Stimulated activated memory B cell treated with anti-CD40 and anti-IgM and Interleukin-4, amounts not matched to agents 10 μg/mL and 1 μg/mL and 100 μg/mL, for 72 hours (primary cell): ENCODE data around the gene ZBTB7C.

Experiments
- ATAC-seq: fragments of 150-1000 bp; cut with Tn5 transposase; 2 replicates; pipeline ENCODE4 v1.10.0; 2021
- H3K27ac Mint-ChIP-seq: one replicate; pipeline ENCODE4 v1.8.0; 2022; ENCODE audit warnings: mild to moderate bottlenecking, mixed read lengths
- H3K27me3 Mint-ChIP-seq: one replicate; pipeline ENCODE4 v1.8.0; 2022; ENCODE audit warnings: mixed read lengths
- H3K36me3 Mint-ChIP-seq: one replicate; pipeline ENCODE4 v1.8.0; 2022; ENCODE audit warnings: mixed read lengths
- H3K4me1 Mint-ChIP-seq: one replicate; pipeline ENCODE4 v1.8.0; 2022; ENCODE audit warnings: mixed read lengths
- H3K4me3 Mint-ChIP-seq: one replicate; pipeline ENCODE4 v1.8.0; 2022; ENCODE audit warnings: mild to moderate bottlenecking, moderate library complexity, mixed read lengths
- H3K9me3 Mint-ChIP-seq: one replicate; pipeline ENCODE4 v1.8.0; 2022; ENCODE audit warnings: mixed read lengths

Gene ZBTB7C

GRCh38 chr18:48335829-48336228 lies 73.4 kb downstream of the ZBTB7C start:
- peaks cover 12% of the 10 kb centered on the region for H3K27me3 Mint-ChIP-seq
- no peak overlapping the region for H3K4me3 Mint-ChIP-seq
- no peaks in the 10 kb centered on the region for H3K9me3 Mint-ChIP-seq
- H3K4me1 Mint-ChIP-seq, result no peaks in the 10 kb centered on the region
- H3K27ac Mint-ChIP-seq, result no peak overlapping the region
- H3K36me3 Mint-ChIP-seq, result no peaks in the 10 kb centered on the region
- ATAC-seq, result no peak

- Mint-ChIP-seq H3K36me3 (no peaks in the 10 kb centered on the region), H3K27me3 (peaks cover 12% of the 10 kb centered on the region), H3K4me3 (no peak overlapping the region), H3K27ac (no peak overlapping the region), H3K4me1 (no peaks in the 10 kb centered on the region), H3K9me3 (no peaks in the 10 kb centered on the region)
- ATAC-seq, result no peak
Measured at GRCh38 chr18:48334845-48335244, 74.3 kb downstream of the ZBTB7C start.

GRCh38 chr18:48333563-48333962 lies 75.6 kb downstream of the ZBTB7C start:
- ATAC-seq, result no peak
- Mint-ChIP-seq H3K27me3 (peaks cover 12% of the 10 kb centered on the region), H3K27ac (no peak overlapping the region), H3K36me3 (no peaks in the 10 kb centered on the region), H3K4me1 (no peaks in the 10 kb centered on the region), H3K4me3 (no peak overlapping the region), H3K9me3 (no peaks in the 10 kb centered on the region)

DNA sequence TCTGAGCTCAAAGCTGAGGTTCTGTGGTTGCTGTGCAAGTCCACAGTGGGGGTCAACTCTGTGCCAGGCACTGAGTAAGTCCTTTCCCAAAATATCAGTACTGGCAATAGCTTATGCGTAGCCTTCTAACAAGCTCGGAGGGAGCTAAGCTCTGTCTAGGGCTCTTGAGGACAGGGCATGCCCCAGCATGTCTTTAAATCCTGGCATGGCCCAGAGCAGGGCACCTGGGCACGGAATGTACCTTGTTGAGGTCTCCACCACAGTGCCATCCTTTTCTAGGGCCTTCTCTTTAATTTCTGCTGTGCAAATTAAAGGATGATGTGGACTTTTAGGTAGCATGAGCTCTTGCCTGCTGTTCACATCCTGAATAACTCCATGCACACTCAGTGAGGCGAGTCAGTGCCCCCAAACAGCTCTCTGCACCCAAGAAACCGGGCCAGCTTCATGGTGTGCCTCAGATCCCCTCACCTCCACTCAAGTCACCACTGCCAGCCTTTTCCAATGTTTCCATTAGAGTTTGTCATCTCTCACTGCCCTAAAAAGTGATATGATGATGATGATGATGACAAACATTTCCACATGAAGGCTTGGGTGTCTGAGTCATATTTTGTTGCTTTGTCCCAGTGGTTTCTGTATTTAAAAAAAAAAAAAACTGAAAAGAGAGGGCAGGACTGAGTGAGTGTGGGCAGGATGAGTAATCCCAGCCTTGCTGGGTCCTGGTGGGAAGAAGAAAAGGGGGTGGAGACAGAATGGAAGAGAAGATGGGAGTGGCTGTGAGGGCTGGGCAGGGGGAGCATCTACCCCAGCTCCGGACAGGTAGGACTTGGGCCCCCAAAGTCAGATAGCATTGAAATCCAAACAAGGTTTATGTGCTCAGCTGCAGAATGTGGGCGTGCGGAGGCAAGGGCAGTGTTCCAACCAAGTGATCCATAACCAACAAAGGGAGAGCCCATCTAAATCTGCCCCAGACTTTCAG lies 78.9 kb downstream of the ZBTB7C start:
- Mint-ChIP-seq H3K36me3 (no peaks in the 10 kb centered on the region), H3K4me1 (no peaks in the 10 kb centered on the region), H3K27me3 (peaks cover 12% of the 10 kb centered on the region), H3K9me3 (no peaks in the 10 kb centered on the region), H3K4me3 (no peak overlapping the region), H3K27ac (no peak overlapping the region)
- peak; percentile 22 for ATAC-seq

DNA sequence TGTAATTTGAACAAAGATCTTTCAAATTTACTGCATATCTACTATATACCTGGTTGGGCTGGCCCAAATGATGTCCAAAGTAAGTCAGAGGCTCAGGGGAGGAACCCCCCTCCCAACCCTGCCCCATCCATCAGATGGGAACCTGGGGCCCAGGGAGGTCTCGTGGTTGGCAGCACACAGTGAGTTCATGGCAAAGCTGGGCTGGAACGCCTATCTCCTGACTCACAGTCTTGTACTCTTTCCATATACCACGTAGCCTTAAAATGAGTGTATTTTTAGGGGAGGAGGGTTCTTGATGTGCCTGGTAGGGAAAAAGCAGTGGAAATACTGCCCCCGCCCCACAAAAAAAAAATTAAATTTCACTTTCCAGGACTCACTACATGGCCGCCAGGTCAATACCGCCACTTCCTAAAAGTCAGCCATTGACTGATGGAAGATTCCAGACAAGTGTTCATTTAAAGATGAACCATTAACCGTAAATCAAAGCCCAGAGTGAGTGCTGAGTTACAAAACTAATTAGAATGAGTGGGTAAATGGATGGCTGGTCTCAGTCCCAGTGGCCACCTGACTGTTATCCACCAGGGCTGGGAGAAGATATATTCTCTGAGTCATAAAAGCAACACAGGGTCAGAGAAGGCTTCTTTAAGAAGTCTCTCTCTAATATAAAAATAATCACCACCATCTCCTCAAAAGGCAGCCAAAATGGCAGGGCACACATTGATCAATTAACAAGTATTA lies 80.5 kb downstream of the ZBTB7C start:
- Mint-ChIP-seq H3K27ac (no peak overlapping the region), H3K4me3 (no peak overlapping the region), H3K36me3 (no peaks in the 10 kb centered on the region), H3K4me1 (no peaks in the 10 kb centered on the region), H3K27me3 (peaks cover 2% of the 10 kb centered on the region), H3K9me3 (no peaks in the 10 kb centered on the region)
- ATAC-seq, result no peak

DNA sequence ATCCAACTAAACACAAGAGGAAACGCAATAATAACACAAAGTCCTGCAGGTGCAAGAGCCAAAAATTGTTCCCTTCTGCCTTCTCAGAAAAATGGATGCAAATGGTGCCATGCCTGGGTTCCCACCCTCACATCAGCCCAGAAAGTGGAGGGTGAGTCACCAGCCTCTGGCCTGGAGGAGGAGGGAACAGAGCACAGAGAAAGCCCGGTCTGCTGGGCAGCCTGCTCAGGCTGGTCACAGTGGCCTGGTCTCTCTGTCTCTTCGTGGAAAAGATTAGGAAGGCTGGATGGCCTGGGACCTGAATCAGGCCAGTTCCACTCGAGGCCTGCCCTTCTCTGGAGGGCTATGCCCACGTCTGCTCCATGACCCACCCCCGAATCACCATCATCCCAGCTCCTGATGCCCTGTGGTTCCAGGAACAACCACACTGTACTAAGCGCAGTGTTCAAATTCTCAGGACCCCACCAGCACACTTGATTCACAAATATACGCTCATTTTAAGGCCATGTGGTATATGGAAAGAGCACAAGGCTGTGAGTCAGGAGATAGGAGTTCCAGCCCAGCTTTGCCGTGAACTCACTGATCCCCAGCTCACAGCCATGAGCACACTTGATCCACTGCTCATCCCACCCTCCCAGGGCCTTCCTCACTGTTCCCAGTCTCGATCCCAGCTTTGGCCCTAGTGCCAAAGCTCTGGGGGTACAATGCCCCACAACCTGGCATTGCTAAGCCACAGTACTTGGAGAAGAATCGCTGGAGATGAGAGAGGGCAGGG lies 82.1 kb downstream of the ZBTB7C start:
- Mint-ChIP-seq H3K4me3 (no peak overlapping the region), H3K27me3 (no peaks in the 10 kb centered on the region), H3K9me3 (no peaks in the 10 kb centered on the region), H3K4me1 (no peaks in the 10 kb centered on the region), H3K36me3 (no peaks in the 10 kb centered on the region), H3K27ac (no peak overlapping the region)
- ATAC-seq, result no peak

GRCh38 chr18:48325115-48325665 lies 84.0 kb downstream of the ZBTB7C start:
- H3K27me3 Mint-ChIP-seq, result peaks cover 10% of the 10 kb centered on the region
- no peak overlapping the region for H3K4me3 Mint-ChIP-seq
- ATAC-seq, result no peak
- H3K9me3 Mint-ChIP-seq, result no peaks in the 10 kb centered on the region
- H3K27ac Mint-ChIP-seq, result no peak overlapping the region
- no peaks in the 10 kb centered on the region for H3K4me1 Mint-ChIP-seq
- no peaks in the 10 kb centered on the region for H3K36me3 Mint-ChIP-seq

- no peak overlapping the region for H3K4me3 Mint-ChIP-seq
- no peaks in the 10 kb centered on the region for H3K9me3 Mint-ChIP-seq
- peaks cover 15% of the 10 kb centered on the region for H3K27me3 Mint-ChIP-seq
- no peaks in the 10 kb centered on the region for H3K4me1 Mint-ChIP-seq
- no peaks in the 10 kb centered on the region for H3K36me3 Mint-ChIP-seq
- ATAC-seq, result no peak
- H3K27ac Mint-ChIP-seq, result no peak overlapping the region
Measured at GRCh38 chr18:48324651-48325050, 84.5 kb downstream of the ZBTB7C start.

DNA sequence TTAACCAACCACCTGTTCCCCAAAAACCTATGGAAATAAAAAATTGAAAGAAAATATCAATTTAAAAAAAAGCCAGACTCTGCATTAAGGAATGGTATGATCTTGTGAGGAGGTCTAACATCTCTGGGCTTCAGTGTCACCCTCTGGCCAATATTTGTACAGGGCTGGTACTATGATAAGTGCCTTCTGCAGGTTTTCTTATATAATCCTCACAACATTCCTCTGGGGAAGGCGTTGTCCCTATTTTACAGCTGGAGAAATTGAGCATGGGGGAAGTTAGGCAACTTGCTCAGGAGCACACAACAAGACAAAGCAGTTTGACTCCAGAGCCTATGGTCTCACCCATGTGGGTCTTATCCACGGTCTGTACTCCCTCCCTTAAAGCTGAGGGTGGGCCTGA lies 86.0 kb downstream of the ZBTB7C start:
- no peak overlapping the region for H3K27ac Mint-ChIP-seq
- ATAC-seq, result no peak

GRCh38 chr18:48321536-48321935 lies 87.6 kb downstream of the ZBTB7C start:
- H3K27ac Mint-ChIP-seq, result no peak overlapping the region
- no peak for ATAC-seq
- H3K9me3 Mint-ChIP-seq, result no peaks in the 10 kb centered on the region
- H3K27me3 Mint-ChIP-seq, result peaks cover 31% of the 10 kb centered on the region
- H3K4me1 Mint-ChIP-seq, result no peaks in the 10 kb centered on the region
- H3K36me3 Mint-ChIP-seq, result no peaks in the 10 kb centered on the region
- H3K4me3 Mint-ChIP-seq, result no peak overlapping the region

More for the DNA sequence above, 86.0 kb downstream of the ZBTB7C start:
- H3K4me1 Mint-ChIP-seq, result no peaks in the 10 kb centered on the region
- H3K27me3 Mint-ChIP-seq, result peaks cover 27% of the 10 kb centered on the region
- H3K36me3 Mint-ChIP-seq, result no peaks in the 10 kb centered on the region
- no peak overlapping the region for H3K4me3 Mint-ChIP-seq
- H3K9me3 Mint-ChIP-seq, result no peaks in the 10 kb centered on the region

- Mint-ChIP-seq H3K27ac (no peak overlapping the region), H3K4me1 (no peaks in the 10 kb centered on the region), H3K27me3 (peaks cover 31% of the 10 kb centered on the region), H3K36me3 (no peaks in the 10 kb centered on the region), H3K4me3 (no peak overlapping the region), H3K9me3 (no peaks in the 10 kb centered on the region)
- ATAC-seq, result no peak
Measured at GRCh38 chr18:48321121-48321520, 88.1 kb downstream of the ZBTB7C start.

DNA sequence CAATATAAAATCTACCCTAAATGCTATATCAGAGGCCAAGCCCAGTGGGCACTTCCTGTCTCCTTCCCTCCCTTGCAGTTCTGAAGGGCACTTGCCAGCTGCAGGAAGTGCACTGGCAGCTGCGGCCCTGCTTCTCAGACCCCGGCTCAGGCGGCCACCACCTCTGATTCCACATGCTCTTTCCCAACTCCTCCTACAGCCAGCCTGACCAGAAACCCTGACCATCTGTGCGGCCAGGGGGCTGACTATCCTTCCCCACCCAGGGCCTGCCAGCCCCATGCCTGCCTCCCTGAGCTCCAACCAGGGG lies 88.6 kb downstream of the ZBTB7C start:
- Mint-ChIP-seq H3K9me3 (no peaks in the 10 kb centered on the region), H3K27ac (no peak overlapping the region), H3K36me3 (no peaks in the 10 kb centered on the region), H3K27me3 (peaks cover 31% of the 10 kb centered on the region), H3K4me1 (no peaks in the 10 kb centered on the region), H3K4me3 (no peak overlapping the region)
- no peak for ATAC-seq

- Mint-ChIP-seq H3K4me3 (no peak overlapping the region), H3K27ac (no peak overlapping the region), H3K4me1 (no peaks in the 10 kb centered on the region), H3K9me3 (no peaks in the 10 kb centered on the region), H3K27me3 (peaks cover 31% of the 10 kb centered on the region), H3K36me3 (no peaks in the 10 kb centered on the region)
- ATAC-seq, result no peak
Measured at GRCh38 chr18:48319801-48320638, 89.2 kb downstream of the ZBTB7C start.

DNA sequence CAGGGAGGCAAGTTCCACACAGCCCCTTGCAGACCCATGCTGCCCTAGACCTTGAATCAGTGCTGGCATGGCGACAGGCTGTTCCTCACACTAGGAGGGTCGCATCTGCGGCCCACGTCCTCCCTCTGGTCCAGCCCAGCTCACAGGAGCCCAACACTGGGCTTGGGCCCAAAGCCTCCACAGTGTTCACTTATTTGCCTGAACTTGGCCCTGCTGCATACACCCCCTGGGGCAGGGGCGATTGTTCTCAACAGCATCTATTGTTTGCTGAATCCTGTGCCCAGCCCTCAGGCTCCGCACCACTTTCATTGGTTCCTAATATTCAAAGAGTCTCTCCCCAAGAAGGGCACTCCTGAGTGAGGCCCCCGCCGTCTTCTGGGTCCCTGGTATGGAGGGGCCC lies 90.7 kb downstream of the ZBTB7C start:
- ATAC-seq, result no peak
- Mint-ChIP-seq H3K9me3 (no peaks in the 10 kb centered on the region), H3K27me3 (peaks cover 31% of the 10 kb centered on the region), H3K36me3 (no peaks in the 10 kb centered on the region), H3K4me1 (no peaks in the 10 kb centered on the region), H3K4me3 (no peak overlapping the region), H3K27ac (no peak overlapping the region)
